WERI-Rb-1 (cell line): ENCODE results near the gene CBX8.

Experiments
- DNase-seq: peaks from one replicate; pipeline ENCODE4 v3.0.0-alpha.2; 2020
- H3K27ac ChIP-seq: fragments of 250-450 bp; sonication (Bioruptor Pico); 2 replicates; pipeline ENCODE4 v1.5.1; 2020; ENCODE audit warnings: mild to moderate bottlenecking, moderate library complexity
- H3K27me3 ChIP-seq: fragments of 250-450 bp; sonication (Bioruptor Pico); 2 replicates; pipeline ENCODE4 v1.5.1; 2021; ENCODE audit warnings: mild to moderate bottlenecking, low read depth, moderate library complexity; ENCODE audit not compliant: insufficient read depth, severe bottlenecking
- H3K36me3 ChIP-seq: fragments of 250-450 bp; sonication (Bioruptor Pico); 2 replicates; pipeline ENCODE4 v1.5.1; 2020; ENCODE audit warnings: mild to moderate bottlenecking, moderate library complexity
- H3K4me3 ChIP-seq: 2 replicates; pipeline ENCODE4 v1.5.1; 2011; ENCODE audit warnings: low read depth, mild to moderate bottlenecking, control low read depth, low read length
- H3K9me3 ChIP-seq: fragments of 250-450 bp; sonication (Bioruptor Pico); 2 replicates; pipeline ENCODE4 v1.5.1; 2021; ENCODE audit warnings: mild to moderate bottlenecking, moderate library complexity; ENCODE audit not compliant: severe bottlenecking
- TF ChIP-seq, protein P1 (sequence below): IDR thresholded peaks from 2 replicates; pipeline ENCODE4 v1.5.1; 2011; ENCODE audit warnings: low read depth, mild to moderate bottlenecking, control low read depth, inconsistent platforms, low read length

The CBX8 gene

DNA sequence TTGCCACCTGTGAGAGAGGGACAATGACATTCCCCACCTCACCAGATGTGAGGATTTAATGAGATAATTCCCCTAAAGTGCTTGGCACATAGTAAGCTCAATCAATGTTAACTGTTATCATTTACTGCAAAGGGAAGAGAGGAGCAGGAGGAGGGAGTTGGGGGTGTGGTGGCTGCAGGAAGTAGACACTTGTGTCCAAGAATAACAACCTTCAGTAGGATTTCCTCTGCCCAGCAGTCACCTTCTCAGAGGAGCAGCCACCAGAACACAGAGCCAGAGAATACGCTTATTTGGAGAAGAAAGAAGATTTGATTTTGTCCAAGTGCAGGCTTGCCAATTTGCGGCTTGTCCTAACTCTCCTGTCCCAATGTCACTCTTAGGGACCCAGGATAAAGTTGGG, 32.1 kb upstream of the CBX8 start:
- H3K27ac ChIP-seq: no peak overlapping the region
- H3K4me3 ChIP-seq: no peak overlapping the region
- H3K36me3 ChIP-seq: peaks cover 15% of the 10 kb centered on the region
- DNase-seq: no peak
- H3K9me3 ChIP-seq: no peaks in the 10 kb centered on the region
- H3K27me3 ChIP-seq: no peaks in the 10 kb centered on the region
- TF ChIP-seq, protein P1, sequence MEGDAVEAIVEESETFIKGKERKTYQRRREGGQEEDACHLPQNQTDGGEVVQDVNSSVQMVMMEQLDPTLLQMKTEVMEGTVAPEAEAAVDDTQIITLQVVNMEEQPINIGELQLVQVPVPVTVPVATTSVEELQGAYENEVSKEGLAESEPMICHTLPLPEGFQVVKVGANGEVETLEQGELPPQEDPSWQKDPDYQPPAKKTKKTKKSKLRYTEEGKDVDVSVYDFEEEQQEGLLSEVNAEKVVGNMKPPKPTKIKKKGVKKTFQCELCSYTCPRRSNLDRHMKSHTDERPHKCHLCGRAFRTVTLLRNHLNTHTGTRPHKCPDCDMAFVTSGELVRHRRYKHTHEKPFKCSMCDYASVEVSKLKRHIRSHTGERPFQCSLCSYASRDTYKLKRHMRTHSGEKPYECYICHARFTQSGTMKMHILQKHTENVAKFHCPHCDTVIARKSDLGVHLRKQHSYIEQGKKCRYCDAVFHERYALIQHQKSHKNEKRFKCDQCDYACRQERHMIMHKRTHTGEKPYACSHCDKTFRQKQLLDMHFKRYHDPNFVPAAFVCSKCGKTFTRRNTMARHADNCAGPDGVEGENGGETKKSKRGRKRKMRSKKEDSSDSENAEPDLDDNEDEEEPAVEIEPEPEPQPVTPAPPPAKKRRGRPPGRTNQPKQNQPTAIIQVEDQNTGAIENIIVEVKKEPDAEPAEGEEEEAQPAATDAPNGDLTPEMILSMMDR: no peak

DNA sequence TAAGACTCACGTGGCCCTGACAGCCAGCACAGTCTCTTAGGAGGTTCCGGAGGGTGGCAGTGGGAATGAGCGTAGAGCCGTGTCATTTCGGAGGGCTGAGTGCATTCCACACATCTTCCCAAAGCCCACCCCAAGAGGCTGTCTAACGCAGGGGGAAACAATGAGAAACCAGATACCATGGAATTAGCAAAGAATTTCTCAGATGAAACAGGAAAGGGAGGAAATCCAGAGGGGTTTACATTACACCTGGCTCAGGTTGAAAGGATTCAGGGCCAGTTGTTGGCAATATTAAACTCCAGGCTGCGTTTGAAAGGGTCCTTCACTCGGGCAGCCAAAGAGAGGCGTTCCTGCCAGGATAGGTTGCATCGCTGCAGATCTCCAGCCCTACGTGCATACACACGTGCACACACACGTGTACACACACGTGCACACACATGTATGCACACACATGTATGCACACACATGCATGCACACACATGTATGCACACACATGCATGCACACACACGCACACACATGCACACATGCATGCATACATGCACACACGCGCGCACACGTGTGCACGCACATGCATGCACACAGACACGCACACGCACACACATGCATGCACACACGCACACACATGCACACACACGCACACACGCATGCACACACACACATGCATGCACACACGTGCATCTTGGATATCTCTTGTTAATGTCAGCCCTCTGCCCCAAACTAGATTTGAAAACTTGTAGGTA, 30.1 kb upstream of the CBX8 start:
- Histone ChIP-seq H3K9me3 (no peaks in the 10 kb centered on the region), H3K4me3 (no peak overlapping the region), H3K27me3 (no peaks in the 10 kb centered on the region), H3K36me3 (0 out of 2 replicates have a peak, but pooled peaks cover 4% of the 10 kb centered on the region), H3K27ac (no peak overlapping the region)
- DNase-seq: no peak
- TF ChIP-seq, protein P1: no peak

DNA sequence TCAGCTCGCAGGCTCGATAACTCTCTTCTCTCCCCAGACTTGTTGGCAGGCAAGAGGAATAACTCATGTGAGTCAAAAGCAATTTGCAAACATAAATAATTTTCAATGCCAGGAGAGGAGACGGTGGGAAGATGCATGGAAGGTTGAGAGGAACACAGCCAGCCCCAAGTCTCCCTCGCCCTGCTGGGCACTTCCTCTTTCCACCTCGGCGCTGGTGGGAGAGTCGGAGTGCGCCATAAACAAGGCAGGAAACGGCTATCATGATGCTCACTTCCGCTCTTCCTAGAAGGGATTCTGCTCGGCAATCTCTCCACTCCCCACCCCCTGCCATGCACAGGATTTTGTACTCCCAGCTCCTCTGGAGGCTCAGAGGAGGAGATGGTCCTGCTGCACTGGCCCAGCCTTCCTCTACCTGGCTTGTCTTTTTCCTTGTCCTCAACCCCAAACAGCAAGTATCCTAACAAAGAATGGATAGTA, 29.4 kb upstream of the CBX8 start:
- DNase-seq: no peak
- Histone ChIP-seq H3K4me3 (no peak overlapping the region), H3K9me3 (no peaks in the 10 kb centered on the region)

DNA sequence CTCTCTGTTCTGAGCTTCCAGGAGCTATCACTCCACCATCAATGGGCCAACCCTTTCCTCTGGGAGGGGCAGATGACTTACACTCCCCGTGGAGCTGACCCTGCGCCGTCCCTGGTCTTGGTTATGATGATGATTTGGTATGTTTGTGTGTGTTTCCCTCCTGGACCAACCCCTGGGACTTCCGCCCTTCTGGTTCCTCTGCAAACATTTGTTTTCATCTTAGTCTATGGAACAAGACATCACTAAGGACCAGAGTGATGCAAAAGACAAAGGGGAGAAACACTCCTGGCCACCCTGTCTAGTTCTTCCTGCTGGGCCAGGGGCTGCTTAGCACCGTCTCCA, 28.7 kb upstream of the CBX8 start:
- Histone ChIP-seq H3K9me3 (no peaks in the 10 kb centered on the region), H3K36me3 (0 out of 2 replicates have a peak, but pooled peaks cover 4% of the 10 kb centered on the region), H3K4me3 (no peak overlapping the region), H3K27ac (no peak overlapping the region), H3K27me3 (no peaks in the 10 kb centered on the region)
- TF ChIP-seq, protein P1: no peak
- DNase-seq: no peak

More for the DNA sequence above, 29.4 kb upstream of the CBX8 start:
- Histone ChIP-seq H3K27me3 (no peaks in the 10 kb centered on the region), H3K36me3 (0 out of 2 replicates have a peak, but pooled peaks cover 4% of the 10 kb centered on the region), H3K27ac (no peak overlapping the region)
- TF ChIP-seq, protein P1: no peak

DNA sequence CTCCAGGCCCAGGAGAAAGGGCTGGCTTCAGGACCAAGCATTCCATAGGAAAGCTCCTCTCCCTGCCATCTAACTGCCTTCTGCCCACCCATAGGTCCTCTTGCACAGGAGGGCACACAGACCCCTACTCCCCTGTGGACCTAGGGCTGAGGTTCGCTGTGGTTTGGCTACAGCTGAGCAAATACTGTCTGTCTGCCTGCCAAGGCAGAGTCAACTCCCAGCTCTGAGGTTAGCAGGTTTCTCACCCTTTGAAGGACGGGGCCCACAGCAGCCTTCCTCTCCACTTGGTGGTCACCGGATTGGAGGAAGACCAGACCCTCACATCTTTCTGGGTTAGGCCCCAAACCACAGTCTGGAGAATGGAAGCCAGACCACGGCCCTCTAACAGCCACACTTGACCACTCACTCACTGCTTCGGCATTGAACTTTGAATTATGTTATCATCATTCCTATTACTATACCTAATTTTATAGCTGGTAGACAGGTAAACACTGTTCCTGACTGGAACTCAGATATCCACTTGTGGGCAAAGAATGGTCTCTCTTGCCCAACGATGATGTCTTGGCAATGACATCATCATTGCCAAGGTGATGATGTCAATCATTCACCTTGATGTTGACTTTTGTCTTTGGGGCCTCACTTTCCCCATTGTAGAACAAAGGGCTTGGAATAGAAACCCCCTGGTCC, 28.2 kb upstream of the CBX8 start:
- Histone ChIP-seq H3K9me3 (no peaks in the 10 kb centered on the region), H3K4me3 (no peak overlapping the region), H3K27ac (no peak overlapping the region), H3K36me3 (0 out of 2 replicates have a peak, but pooled peaks cover 4% of the 10 kb centered on the region), H3K27me3 (no peaks in the 10 kb centered on the region)
- no peak for DNase-seq
- TF ChIP-seq, protein P1: no peak
